Effector memory CD4-positive, alpha-beta T cell (primary cell): ENCODE measurements around the gene COL16A1.

Experiments used
- DNase-seq, 3 donors: peaks; one replicate each; pipeline ENCODE4 v3.0.0-alpha.2; 2020
- H3K27ac ChIP-seq: 2 replicates; pipeline ENCODE4 v1.7.0; 2013; ENCODE audit warnings: mild to moderate bottlenecking, low read length, moderate library complexity; ENCODE audit not compliant: insufficient read depth, poor library complexity, severe bottlenecking
- H3K27me3 ChIP-seq: replicated peaks from 2 replicates; pipeline ENCODE4 v1.7.0; 2013; ENCODE audit warnings: mild to moderate bottlenecking, low read length; ENCODE audit not compliant: insufficient read depth, control insufficient read depth, poor library complexity, severe bottlenecking
- H3K36me3 ChIP-seq: 2 replicates; pipeline ENCODE4 v1.7.0; 2013; ENCODE audit warnings: mild to moderate bottlenecking, low read length, moderate library complexity; ENCODE audit not compliant: control insufficient read depth, insufficient read depth
- H3K4me1 ChIP-seq: 2 replicates; pipeline ENCODE4 v1.7.0; 2013; ENCODE audit warnings: low read length, mild to moderate bottlenecking; ENCODE audit not compliant: control insufficient read depth, insufficient read depth, poor library complexity, severe bottlenecking
- H3K4me3 ChIP-seq: 2 replicates; pipeline ENCODE4 v1.7.0; 2013; ENCODE audit warnings: low read length, low read depth, mild to moderate bottlenecking; ENCODE audit not compliant: insufficient read depth, poor library complexity, severe bottlenecking
- H3K9me3 ChIP-seq: 2 replicates; pipeline ENCODE4 v1.7.0; 2013; ENCODE audit warnings: mild to moderate bottlenecking, low read length, moderate library complexity; ENCODE audit not compliant: control insufficient read depth

COL16A1 gene

GRCh38 chr1:31626223-31627207 lies 77.3 kb downstream of the COL16A1 start:
- no peak overlapping the region for H3K27ac ChIP-seq
- H3K36me3 ChIP-seq = peaks cover 51% of the 10 kb centered on the region
- no peaks in the 10 kb centered on the region for H3K4me1 ChIP-seq
- no peaks in the 10 kb centered on the region for H3K9me3 ChIP-seq
- no peaks in the 10 kb centered on the region for H3K27me3 ChIP-seq
- no peak for DNase-seq
- no peak overlapping the region for H3K4me3 ChIP-seq

GRCh38 chr1:31625561-31626222 lies 78.1 kb downstream of the COL16A1 start:
- Histone ChIP-seq H3K4me1 (no peaks in the 10 kb centered on the region), H3K36me3 (peaks cover 43% of the 10 kb centered on the region), H3K9me3 (no peaks in the 10 kb centered on the region), H3K27ac (no peak overlapping the region), H3K4me3 (no peak overlapping the region), H3K27me3 (no peaks in the 10 kb centered on the region)
- DNase-seq = no peak

- H3K4me3 ChIP-seq = no peak overlapping the region
- H3K4me1 ChIP-seq = no peaks in the 10 kb centered on the region
- no peak for DNase-seq
- no peaks in the 10 kb centered on the region for H3K9me3 ChIP-seq
- no peaks in the 10 kb centered on the region for H3K27me3 ChIP-seq
- peaks cover 35% of the 10 kb centered on the region for H3K36me3 ChIP-seq
- no peak overlapping the region for H3K27ac ChIP-seq
Observed at GRCh38 chr1:31624731-31625514, 78.9 kb downstream of the COL16A1 start.

GRCh38 chr1:31624309-31624708 lies 79.5 kb downstream of the COL16A1 start:
- DNase-seq = no peak
- H3K27me3 ChIP-seq = no peaks in the 10 kb centered on the region
- H3K36me3 ChIP-seq = peaks cover 29% of the 10 kb centered on the region
- no peak overlapping the region for H3K4me3 ChIP-seq
- H3K4me1 ChIP-seq = no peaks in the 10 kb centered on the region
- H3K27ac ChIP-seq = no peak overlapping the region
- H3K9me3 ChIP-seq = no peaks in the 10 kb centered on the region

DNA sequence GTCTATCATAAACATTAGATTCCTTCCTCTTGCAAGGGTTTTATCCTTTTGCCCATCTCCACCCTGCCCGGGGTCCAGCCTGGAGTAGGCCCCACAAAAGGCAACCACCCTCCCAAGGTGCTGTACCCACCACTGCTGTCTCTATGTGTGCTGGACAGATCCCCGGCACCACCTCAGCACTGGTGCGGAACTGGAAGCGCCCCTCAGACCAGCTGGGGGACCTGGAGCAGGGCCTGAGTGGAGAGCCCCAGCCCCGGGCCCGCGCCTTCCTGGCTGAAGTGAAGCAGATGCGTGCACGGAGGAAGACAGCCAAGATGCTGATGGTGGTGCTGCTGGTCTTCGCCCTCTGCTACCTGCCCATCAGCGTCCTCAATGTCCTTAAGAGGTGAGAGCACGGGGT lies 80.5 kb downstream of the COL16A1 start:
- H3K4me3 ChIP-seq = no peak overlapping the region
- H3K36me3 ChIP-seq = peaks cover 20% of the 10 kb centered on the region
- no peaks in the 10 kb centered on the region for H3K27me3 ChIP-seq
- DNase-seq = no peak
- no peak overlapping the region for H3K27ac ChIP-seq
- peaks cover 1% of the 10 kb centered on the region for H3K4me1 ChIP-seq
- H3K9me3 ChIP-seq = no peaks in the 10 kb centered on the region

DNA sequence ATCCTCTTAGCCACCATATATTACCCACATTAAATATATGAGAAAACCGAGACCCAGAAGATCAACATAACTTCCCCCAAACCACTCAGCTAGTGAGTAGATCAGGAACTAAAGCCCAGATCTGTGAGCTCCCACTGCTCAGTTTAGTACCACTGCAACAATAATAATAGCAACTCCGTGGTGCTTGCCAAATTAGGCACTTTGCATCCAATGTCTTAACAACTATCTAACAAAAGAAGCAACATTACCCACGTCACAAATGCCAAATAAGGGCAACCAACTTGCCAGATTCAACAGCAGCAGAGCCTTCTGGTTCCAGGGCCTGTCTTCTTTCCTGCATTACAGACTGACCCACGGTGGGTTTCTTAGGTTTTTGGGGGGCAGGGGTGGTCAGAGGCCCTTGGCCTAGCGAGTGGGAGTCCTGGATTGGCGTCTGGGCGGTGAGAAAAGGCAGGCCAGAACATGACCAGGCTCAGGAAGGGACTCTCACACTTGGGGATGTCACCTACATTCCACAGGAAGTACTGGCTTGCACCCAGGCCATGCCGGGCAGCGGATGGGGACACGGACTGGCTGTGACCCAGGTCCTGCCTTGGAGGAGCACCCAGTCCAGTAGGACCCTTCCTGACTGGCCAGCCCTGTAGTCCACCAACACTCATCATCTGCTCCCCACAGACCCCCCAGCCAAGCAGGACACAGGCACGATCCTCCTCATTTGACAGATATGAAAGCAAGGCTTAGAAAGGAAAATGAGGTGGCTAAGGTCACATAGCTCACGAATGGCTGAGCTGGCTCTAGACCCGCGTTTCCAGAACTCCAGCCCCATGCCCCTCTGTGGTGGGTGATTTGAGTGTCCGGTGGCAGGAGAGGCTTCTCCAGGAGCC lies 81.7 kb downstream of the COL16A1 start:
- no peak for DNase-seq
- Histone ChIP-seq H3K4me3 (no peak overlapping the region), H3K36me3 (peaks cover 7% of the 10 kb centered on the region), H3K9me3 (no peaks in the 10 kb centered on the region), H3K27ac (no peak overlapping the region), H3K27me3 (peaks cover 6% of the 10 kb centered on the region), H3K4me1 (peaks cover 10% of the 10 kb centered on the region)

DNA sequence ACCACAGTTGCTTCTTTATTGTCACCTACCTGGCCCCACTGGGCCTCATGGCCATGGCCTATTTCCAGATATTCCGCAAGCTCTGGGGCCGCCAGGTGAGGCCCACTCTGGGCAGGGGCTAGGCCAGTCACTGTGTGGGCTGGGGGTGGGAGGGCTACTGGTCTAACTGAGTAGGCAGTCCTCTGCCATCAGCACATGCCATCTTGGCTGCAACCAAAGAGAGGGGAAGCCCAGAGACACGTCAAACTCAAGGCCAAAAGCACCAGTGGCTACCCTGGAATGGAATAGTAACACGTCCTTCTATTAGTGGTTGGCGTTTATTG lies 82.4 kb downstream of the COL16A1 start:
- H3K4me3 ChIP-seq = no peak overlapping the region
- H3K36me3 ChIP-seq = peaks cover 1% of the 10 kb centered on the region
- peaks cover 10% of the 10 kb centered on the region for H3K4me1 ChIP-seq
- peaks cover 6% of the 10 kb centered on the region for H3K27me3 ChIP-seq
- H3K27ac ChIP-seq = no peak overlapping the region
- H3K9me3 ChIP-seq = no peaks in the 10 kb centered on the region
- no peak for DNase-seq

DNA sequence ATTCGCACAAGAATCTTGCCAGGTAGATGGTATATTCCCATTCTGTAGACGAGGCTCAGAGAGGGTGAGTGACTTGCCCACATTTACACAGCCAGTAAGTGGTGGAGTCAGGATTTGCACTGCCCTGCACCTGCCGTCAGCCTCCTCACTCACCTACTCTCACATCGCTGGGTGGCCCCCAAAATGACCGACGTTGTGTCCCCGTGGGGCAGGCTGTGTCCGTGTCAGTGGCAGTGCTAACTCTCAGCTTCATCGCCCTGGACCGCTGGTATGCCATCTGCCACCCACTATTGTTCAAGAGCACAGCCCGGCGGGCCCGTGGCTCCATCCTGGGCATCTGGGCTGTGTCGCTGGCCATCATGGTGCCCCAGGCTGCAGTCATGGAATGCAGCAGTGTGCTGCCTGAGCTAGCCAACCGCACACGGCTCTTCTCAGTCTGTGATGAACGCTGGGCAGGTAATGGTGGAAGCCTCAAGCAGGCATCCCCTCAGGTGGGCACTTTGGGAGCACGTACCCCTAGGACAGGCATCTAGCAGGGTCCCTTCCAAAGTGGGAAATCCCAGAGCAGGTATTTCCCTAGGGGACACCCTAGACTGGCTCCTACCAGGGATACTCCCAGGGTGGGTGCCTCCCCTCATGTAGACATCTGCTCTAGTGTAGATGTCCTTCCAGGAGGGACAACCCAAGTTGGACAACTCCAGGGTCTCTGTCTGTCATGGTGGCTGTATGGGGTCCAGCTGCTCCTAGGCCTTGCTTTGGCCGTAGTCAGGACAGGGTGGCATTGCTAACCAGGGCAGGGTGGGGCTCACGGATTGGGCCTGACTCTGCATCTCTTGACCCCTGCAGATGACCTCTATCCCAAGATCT lies 83.0 kb downstream of the COL16A1 start:
- Histone ChIP-seq H3K4me1 (peaks cover 10% of the 10 kb centered on the region), H3K27ac (no peak overlapping the region), H3K9me3 (no peaks in the 10 kb centered on the region), H3K4me3 (no peak overlapping the region), H3K27me3 (peaks cover 6% of the 10 kb centered on the region), H3K36me3 (no peaks in the 10 kb centered on the region)
- no peak for DNase-seq
